Mucosa of descending colon (tissue), 3 donors: ENCODE data around the gene IPO7. TPM values are rescaled to one million over a fixed set of nuclear protein-coding genes. Genes with fewer than 3 reads are reported as not detected.

Experiments used
- ATAC-seq: fragments of 200-7000 bp; cut with Tn5 transposase; one replicate; pipeline ENCODE4 v1.9.1; 2020; ENCODE audit warnings: mild to moderate bottlenecking, moderate library complexity
- DNase-seq, 3 donors: peaks; one replicate each; pipeline ENCODE4 v3.0.0-alpha.2; 2020
- H3K36me3 ChIP-seq: fragments of 200-600 bp; one replicate; pipeline ENCODE4 v1.8.0; 2021; ENCODE audit warnings: low read depth, mild to moderate bottlenecking
- H3K4me1 ChIP-seq: fragments of 200-600 bp; one replicate; pipeline ENCODE4 v1.8.0; 2021; ENCODE audit warnings: low read depth, mild to moderate bottlenecking
- H3K4me3 ChIP-seq: fragments of 200-600 bp; one replicate; pipeline ENCODE4 v1.8.0; 2021; ENCODE audit warnings: mild to moderate bottlenecking
- H3K9me3 ChIP-seq: fragments of 200-600 bp; one replicate; pipeline ENCODE4 v1.8.0; 2021; ENCODE audit warnings: mild to moderate bottlenecking
- CTCF ChIP-seq: fragments of 200-600 bp; IDR thresholded peaks from one replicate; pipeline ENCODE4 v1.8.0; 2022; ENCODE audit warnings: antibody characterized with exemption, mild to moderate bottlenecking
- intact Hi-C, 2 donors: fragments of 100-400 bp; cut with DNase I in 1 of 2; cut with micrococcal nuclease in 1 of 2; formaldehyde crosslinking; loops; one replicate each; pipeline versions ENCODE4 v1.11.0 to v1.11.1; 2022; cut with DNase I, micrococcal nuclease
- total RNA-seq, 3 donors: library from RNA; stranded (reverse); fragmentation: NEBNext Ultra II Directional in 2 of 3; extraction: Animal tissue kit (Norgen Biotek cat#: 25700) in 2 of 3; gene quantifications; one replicate each; pipeline versions ENCODE4 v1.2.1 to v1.2.4, GENCODE V29; 2021 to 2023
- donor health status: DM: no; HTN: no; CAD: no; lungs with moderate emphysema.
- donor health status: DM: no; HTN: no; CAD: no.
- donor health status: DM: no; HTN: yes; CAD: no.

IPO7 gene
- total RNA-seq, 3 donors from 2014 or later: 68.8 to 141 (median 69.9) TPM

GRCh38 chr11:9455722-9456121, 71.3 kb downstream of the IPO7 start:
- Histone ChIP-seq H3K4me1 (peaks cover 3% of the 10 kb centered on the region), H3K4me3 (no peak overlapping the region), H3K9me3 (peaks cover 10% of the 10 kb centered on the region), H3K36me3 (peaks cover 4% of the 10 kb centered on the region)
- intact Hi-C loops: no loop called here
- no peak for ATAC-seq
- no peak for DNase-seq
- no peak for TF ChIP-seq CTCF

DNA sequence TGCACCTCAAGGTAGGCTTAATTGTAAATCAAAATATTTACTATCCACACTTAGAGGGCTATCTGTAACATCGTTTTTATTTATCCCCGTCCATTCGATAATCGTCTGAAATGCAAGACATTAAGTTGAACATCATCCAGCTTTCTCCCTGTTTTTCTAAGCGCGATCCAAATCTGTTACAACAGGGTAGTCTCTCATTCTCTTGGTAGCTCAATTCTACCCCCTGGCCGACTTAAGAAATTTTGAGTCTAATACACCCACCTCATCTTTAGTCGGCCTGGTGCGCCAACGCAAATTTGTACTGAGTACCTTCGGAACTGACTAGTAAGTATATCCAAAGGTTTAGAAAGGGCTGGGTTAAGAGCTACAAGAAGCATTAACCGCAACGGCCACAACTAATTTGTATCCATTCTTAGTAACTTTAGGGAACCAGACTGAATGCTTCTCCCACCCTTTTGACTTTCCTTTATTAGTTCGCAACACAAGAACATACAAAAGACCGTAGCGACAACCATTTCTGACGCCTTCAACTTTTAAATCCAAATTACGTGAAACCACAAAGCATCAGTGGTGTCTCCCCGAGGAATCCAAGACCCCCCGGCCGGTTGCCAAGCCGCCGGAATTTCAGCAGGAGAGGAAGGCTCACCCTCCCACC, 75.3 kb downstream of the IPO7 start:
- TF ChIP-seq CTCF: no peak
- intact Hi-C loops: no loop called here
- no peak for ATAC-seq

GRCh38 chr11:9460322-9461062, 76.0 kb downstream of the IPO7 start, which contains the start of gene ZNF143:
Gene ZNF143 (plus strand): TSS chr11:9461012. CDS start chr11:9471309, 10,297 bp downstream.
- H3K4me3 ChIP-seq: peak within 1 kb of the TSS; percentile 58
- no peaks in the 10 kb centered on the region for H3K9me3 ChIP-seq
- intact Hi-C loops: no loop called here
- DNase-seq (peak; percentile 100), ATAC-seq (peak; percentile 93)
- no peak for TF ChIP-seq CTCF
- peaks cover 5% of the 10 kb centered on the region for H3K36me3 ChIP-seq
- peaks cover 6% of the 10 kb centered on the region for H3K4me1 ChIP-seq

More for the DNA sequence above, 75.3 kb downstream of the IPO7 start:
- DNase-seq: peak in 1 of 3 donors; percentile 53
- Histone ChIP-seq H3K4me1 (peaks cover 6% of the 10 kb centered on the region), H3K36me3 (peaks cover 5% of the 10 kb centered on the region), H3K9me3 (no peaks in the 10 kb centered on the region), H3K4me3 (peak overlapping the region; percentile 58)

- Histone ChIP-seq H3K9me3 (no peaks in the 10 kb centered on the region), H3K4me1 (peaks cover 6% of the 10 kb centered on the region), H3K36me3 (peaks cover 5% of the 10 kb centered on the region), H3K4me3 (peak overlapping the region; percentile 58)
- TF ChIP-seq CTCF: no peak
- ATAC-seq (peak; percentile 77), DNase-seq (peak; percentile 81 to 92 (median 89))
- intact Hi-C loops: no loop called here
These were observed 76.8 kb downstream of the IPO7 start for GRCh38 chr11:9461063-9461759.

DNA sequence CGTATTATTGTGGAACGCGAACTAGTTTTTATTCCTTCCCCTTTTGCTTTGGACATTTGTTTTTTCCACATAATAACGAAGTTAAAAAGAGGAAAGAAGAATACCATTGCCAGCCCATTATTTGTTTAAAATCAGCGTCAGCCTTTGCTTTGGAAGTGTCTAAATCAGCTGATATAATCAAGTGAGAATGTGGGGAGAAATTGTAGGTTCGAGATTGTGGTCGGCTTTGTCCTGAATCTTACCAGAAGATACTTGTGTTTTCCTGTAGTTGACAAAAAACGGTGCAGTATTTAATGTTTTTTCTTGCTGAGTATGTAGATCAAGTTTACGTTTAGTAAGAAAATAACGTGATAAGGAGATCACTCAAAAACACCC, 77.3 kb downstream of the IPO7 start:
- H3K9me3 ChIP-seq: no peaks in the 10 kb centered on the region
- peaks cover 5% of the 10 kb centered on the region for H3K36me3 ChIP-seq
- TF ChIP-seq CTCF: no peak
- no peak for DNase-seq
- H3K4me3 ChIP-seq: peak overlapping the region; percentile 58
- H3K4me1 ChIP-seq: peaks cover 6% of the 10 kb centered on the region
- ATAC-seq: no peak
- intact Hi-C loops: no loop called here
